ENCODE results near the gene BDNF. TPM values are rescaled to one million over a fixed set of nuclear protein-coding genes. Genes with fewer than 3 reads are reported as not detected.

The BDNF gene
- polyA plus RNA-seq, 1 donor (not counting 4 experiments of a cell fraction or from before 2014, with no cell fraction given): 0.35 TPM

- Histone ChIP-seq H3K9me1 (ENCODE audit: control insufficient read depth, extremely low read depth, insufficient read depth, low read length) (no peaks in the 10 kb centered on the region), H3K36me3 (ENCODE audit: control insufficient read depth in 2 of 2, extremely low read depth in 1 of 2, insufficient read depth in 2 of 2, low read length in 2 of 2) (no peaks in the 10 kb centered on the region), H3K4me3 (ENCODE audit: control insufficient read depth in 2 of 3, extremely low read depth in 1 of 3, insufficient read depth in 2 of 3, low read depth in 1 of 3, low read length in 3 of 3) (no peak overlapping the region), H3K27ac (ENCODE audit: control insufficient read depth, insufficient read depth, low read length) (no peak overlapping the region), H3K4me1 (ENCODE audit: control insufficient read depth, extremely low read depth, insufficient read depth, low read length) (no peaks in the 10 kb centered on the region), H3K79me2 (ENCODE audit: control insufficient read depth, insufficient read depth, low read length) (no peaks in the 10 kb centered on the region), H3K27me3 (ENCODE audit: control insufficient read depth, extremely low read depth, insufficient read depth, low read length) (peaks cover 4% of the 10 kb centered on the region), H3K4me2 (ENCODE audit: control insufficient read depth, extremely low read depth, insufficient read depth, low read depth, low read length) (no peak overlapping the region), H4K20me1 (ENCODE audit: control insufficient read depth, extremely low read depth, insufficient read depth, low read length) (no peaks in the 10 kb centered on the region), H3K9ac (ENCODE audit: control insufficient read depth, extremely low read depth, insufficient read depth, low read length) (no peak overlapping the region), H3K9me3 (ENCODE audit: control insufficient read depth, low read depth, low read length) (no peaks in the 10 kb centered on the region), H2AFZ (ENCODE audit: control insufficient read depth, low read length) (no peak overlapping the region)
- FAIRE-seq: no peak
- DNase-seq (ENCODE audit: low read depth, low spot score): no peak
- dilution Hi-C loops (cut with MboI; ENCODE audit: extremely low pct_ligation_motif_present, low sequenced_read_pairs): no loop called here
- TF ChIP-seq EZH2 (IDR thresholded peaks at IDR 0.05; ENCODE audit: low read length) (no peak), CTCF (optimal IDR thresholded peaks at IDR 0.05 in 1 of 3, IDR thresholded peaks at IDR 0.05 in 1 of 3, conservative IDR thresholded peaks at IDR 0.05 in 1 of 3; ENCODE audit: extremely low read depth in 1 of 3, insufficient read depth in 2 of 3, low read length in 3 of 3) (no peak)
These were observed 7.4 kb upstream of the BDNF start for GRCh38 chr11:27707676-27708075.

GRCh38 chr11:27705873-27706820 lies 5.9 kb upstream of the BDNF start:
- H3K4me1 ChIP-seq (ENCODE audit: control insufficient read depth, extremely low read depth, insufficient read depth, low read length): peaks cover 4% of the 10 kb centered on the region
- no peak overlapping the region for H3K9ac ChIP-seq (ENCODE audit: control insufficient read depth, extremely low read depth, insufficient read depth, low read length)
- no peak overlapping the region for H3K4me3 ChIP-seq (ENCODE audit: control insufficient read depth in 2 of 3, extremely low read depth in 1 of 3, insufficient read depth in 2 of 3, low read depth in 1 of 3, low read length in 3 of 3)
- no peaks in the 10 kb centered on the region for H3K36me3 ChIP-seq (ENCODE audit: control insufficient read depth in 2 of 2, extremely low read depth in 1 of 2, insufficient read depth in 2 of 2, low read length in 2 of 2)
- dilution Hi-C loops (cut with MboI; ENCODE audit: extremely low pct_ligation_motif_present, low sequenced_read_pairs): no loop called here
- H3K4me2 ChIP-seq (ENCODE audit: control insufficient read depth, extremely low read depth, insufficient read depth, low read depth, low read length): no peak overlapping the region
- no peak overlapping the region for H2AFZ ChIP-seq (ENCODE audit: control insufficient read depth, low read length)
- peaks cover 20% of the 10 kb centered on the region for H3K27me3 ChIP-seq (ENCODE audit: control insufficient read depth, extremely low read depth, insufficient read depth, low read length)
- no peaks in the 10 kb centered on the region for H4K20me1 ChIP-seq (ENCODE audit: control insufficient read depth, extremely low read depth, insufficient read depth, low read length)
- H3K27ac ChIP-seq (ENCODE audit: control insufficient read depth, insufficient read depth, low read length): no peak overlapping the region
- no peak for FAIRE-seq
- H3K9me1 ChIP-seq (ENCODE audit: control insufficient read depth, extremely low read depth, insufficient read depth, low read length): no peaks in the 10 kb centered on the region
- DNase-seq (ENCODE audit: low read depth, low spot score): no peak
- no peaks in the 10 kb centered on the region for H3K9me3 ChIP-seq (ENCODE audit: control insufficient read depth, low read depth, low read length)
- no peaks in the 10 kb centered on the region for H3K79me2 ChIP-seq (ENCODE audit: control insufficient read depth, insufficient read depth, low read length)
- TF ChIP-seq CTCF (optimal IDR thresholded peaks at IDR 0.05 in 1 of 3, IDR thresholded peaks at IDR 0.05 in 1 of 3, conservative IDR thresholded peaks at IDR 0.05 in 1 of 3; ENCODE audit: extremely low read depth in 1 of 3, insufficient read depth in 2 of 3, low read length in 3 of 3) (peak; percentile 66 to 74 (median 72)), EZH2 (IDR thresholded peaks at IDR 0.05; ENCODE audit: low read length) (no peak)
